RPMI8226 (cell line): ENCODE results near the gene TBXAS1.

Source experiments
- DNase-seq: peaks from one replicate; pipeline ENCODE4 v3.0.0-alpha.2; 2015

TBXAS1 gene

GRCh38 chr7:140056431-140057142 is 227.5 kb downstream of the TBXAS1 start:
- no peak for DNase-seq

- no peak for DNase-seq
Measured at GRCh38 chr7:140057143-140057535, 228.1 kb downstream of the TBXAS1 start.

GRCh38 chr7:140058517-140058916 is 229.5 kb downstream of the TBXAS1 start:
- DNase-seq: no peak

- no peak for DNase-seq
Measured at GRCh38 chr7:140059273-140060242, 230.5 kb downstream of the TBXAS1 start.

- no peak for DNase-seq
Measured at GRCh38 chr7:140060243-140060630, 231.2 kb downstream of the TBXAS1 start.

- peak; percentile 81 for DNase-seq
Measured at GRCh38 chr7:140060788-140061606, 231.9 kb downstream of the TBXAS1 start.

GRCh38 chr7:140061607-140061930 is 232.5 kb downstream of the TBXAS1 start:
- DNase-seq: peak; percentile 18

- peak; percentile 40 for DNase-seq
Measured at GRCh38 chr7:140062118-140062527, 233.1 kb downstream of the TBXAS1 start.

GRCh38 chr7:140062528-140063299 is 233.7 kb downstream of the TBXAS1 start, which contains the start of gene PARP12:
Gene PARP12 (minus strand): TSS chr7:140062951. CDS start chr7:140062847, 104 bp downstream.
- peak; percentile 98 for DNase-seq

- no peak for DNase-seq
Measured at GRCh38 chr7:140067052-140067451, 238.0 kb downstream of the TBXAS1 start.

GRCh38 chr7:140068033-140068432 is 239.0 kb downstream of the TBXAS1 start:
- no peak for DNase-seq

GRCh38 chr7:140069298-140069949 is 240.4 kb downstream of the TBXAS1 start:
- DNase-seq: no peak
